Sigmoid colon (tissue), 7 donors: ENCODE data around the gene PLCH1. TPM values are rescaled to one million over a fixed set of nuclear protein-coding genes. Genes with fewer than 3 reads are reported as not detected.

Experiments used
- DNase-seq: peaks from one replicate; pipeline ENCODE4 v3.0.0-alpha.2; 2019
- H3K27ac ChIP-seq, 4 donors: fragments of 200-600 bp; sonication (generic); one replicate each; pipeline ENCODE4 v1.5.1; 2016 to 2019; ENCODE audit warnings: mild to moderate bottlenecking in 1 of 4
- H3K27me3 ChIP-seq, 3 donors: fragments of 200-600 bp; sonication (generic); one replicate each; pipeline ENCODE4 v1.5.1; 2019; ENCODE audit warnings: mild to moderate bottlenecking in 1 of 3
- H3K36me3 ChIP-seq, 4 donors: fragments of 200-600 bp; sonication (generic); one replicate each; pipeline ENCODE4 v1.5.1; 2016 to 2019
- H3K4me1 ChIP-seq, 4 donors: fragments of 200-600 bp; sonication (generic); one replicate each; pipeline ENCODE4 v1.5.1; 2017 to 2019
- H3K4me3 ChIP-seq, 4 donors: fragments of 200-600 bp; sonication (generic); one replicate each; pipeline ENCODE4 v1.5.1; 2017 to 2019; ENCODE audit warnings: mild to moderate bottlenecking in 2 of 4, moderate library complexity in 1 of 4
- H3K9me3 ChIP-seq, 4 donors: fragments of 200-600 bp in 3 of 4; sonication (generic) in 3 of 4; one replicate each; pipeline versions ENCODE4 v1.5.1 to v1.6.1; 2013 to 2019
- EP300 ChIP-seq, 4 donors: sonication (generic); formaldehyde crosslinking; IDR thresholded peaks; one replicate each; pipeline ENCODE4 v1.6.1; 2017; ENCODE audit warnings: antibody characterized with exemption in 4 of 4
- POLR2A ChIP-seq, 2 donors: fragments of 450-650 bp; IDR thresholded peaks; one replicate each; pipeline ENCODE4 v1.6.1; 2016; ENCODE audit warnings: antibody characterized with exemption in 2 of 2, mild to moderate bottlenecking in 2 of 2, moderate library complexity in 2 of 2
- POLR2AphosphoS5 ChIP-seq, 4 donors: sonication (generic); formaldehyde crosslinking; IDR thresholded peaks; one replicate each; pipeline ENCODE4 v1.6.1; 2017; ENCODE audit warnings: antibody characterized with exemption in 4 of 4
- WGBS, 2 donors: extraction: QIAGEN DNeasy Blood & Tissue Kit; methylation state at CpG; one replicate each; pipeline ENCODE4 v1.1.7; 2013; 5-methylcytosine and 5-hydroxymethylcytosine counted together
- intact Hi-C: fragments of 100-400 bp; cut with DNase I; formaldehyde crosslinking; loops from one replicate; pipeline ENCODE4 v1.15.1; 2023
- polyA plus RNA-seq, 3 donors: library from polyadenylated mRNA; stranded (reverse); fragments of 200-250 nt; gene quantifications; one replicate each; pipeline ENCODE4 v1.2.3, GENCODE V29; 2013
- total RNA-seq, 4 donors: library from RNA; depleted of rRNA; stranded (reverse); fragments of >200 nt; gene quantifications; one replicate each; pipeline ENCODE4 v1.1.0, GENCODE V29; 2016
- TF ChIP-seq, protein P1 (sequence below), 4 experiments: fragments of 450-650 bp in 3 of 4; fragments of 200-600 bp in 1 of 4; IDR thresholded peaks; one replicate each; pipeline ENCODE4 v1.5.1; 2016 to 2019; ENCODE audit warnings: antibody characterized with exemption in 4 of 4, mild to moderate bottlenecking in 3 of 4, moderate library complexity in 2 of 4
- donor health status: healthy with polysubstance abuse.
- donor health status: Bipolar disorder and iron deficiency.
- donor health status: healthy.

Gene PLCH1
- total and polyA plus RNA-seq, 7 donors, result 0.36 to 1.9 (median 0.83) TPM

DNA sequence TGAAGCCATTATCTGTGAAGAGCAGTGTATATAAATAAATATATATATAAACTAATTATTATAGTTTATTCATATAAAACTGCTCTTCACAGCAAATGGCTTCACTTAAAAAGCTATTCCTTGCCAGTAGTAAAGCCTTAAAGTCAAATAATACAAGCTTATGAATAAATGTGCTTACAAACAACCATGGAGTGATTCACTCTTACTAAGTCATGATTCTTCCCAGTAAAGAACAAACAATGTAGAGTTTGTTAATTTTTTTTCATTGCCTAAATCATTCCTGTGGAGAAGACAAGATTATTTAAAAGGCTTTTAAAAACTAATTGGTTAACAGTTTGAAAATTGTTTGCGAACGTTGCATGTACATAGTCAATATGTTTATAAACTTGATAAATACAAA, 140.7 kb downstream of the PLCH1 start:
- no peaks in the 10 kb centered on the region for H3K36me3 ChIP-seq
- H3K27ac ChIP-seq, result no peak overlapping the region
- WGBS, 2 donors, result 80 to 89% methylated on average over 2 of the region's 2 CpGs
- H3K27me3 ChIP-seq, result no peaks in the 10 kb centered on the region
- intact Hi-C loops, result no loop called here
- TF ChIP-seq POLR2A (IDR thresholded peaks at IDR 0.05), result no peak
- TF ChIP-seq EP300 (IDR thresholded peaks at IDR 0.05), result no peak
- TF ChIP-seq, protein P1, sequence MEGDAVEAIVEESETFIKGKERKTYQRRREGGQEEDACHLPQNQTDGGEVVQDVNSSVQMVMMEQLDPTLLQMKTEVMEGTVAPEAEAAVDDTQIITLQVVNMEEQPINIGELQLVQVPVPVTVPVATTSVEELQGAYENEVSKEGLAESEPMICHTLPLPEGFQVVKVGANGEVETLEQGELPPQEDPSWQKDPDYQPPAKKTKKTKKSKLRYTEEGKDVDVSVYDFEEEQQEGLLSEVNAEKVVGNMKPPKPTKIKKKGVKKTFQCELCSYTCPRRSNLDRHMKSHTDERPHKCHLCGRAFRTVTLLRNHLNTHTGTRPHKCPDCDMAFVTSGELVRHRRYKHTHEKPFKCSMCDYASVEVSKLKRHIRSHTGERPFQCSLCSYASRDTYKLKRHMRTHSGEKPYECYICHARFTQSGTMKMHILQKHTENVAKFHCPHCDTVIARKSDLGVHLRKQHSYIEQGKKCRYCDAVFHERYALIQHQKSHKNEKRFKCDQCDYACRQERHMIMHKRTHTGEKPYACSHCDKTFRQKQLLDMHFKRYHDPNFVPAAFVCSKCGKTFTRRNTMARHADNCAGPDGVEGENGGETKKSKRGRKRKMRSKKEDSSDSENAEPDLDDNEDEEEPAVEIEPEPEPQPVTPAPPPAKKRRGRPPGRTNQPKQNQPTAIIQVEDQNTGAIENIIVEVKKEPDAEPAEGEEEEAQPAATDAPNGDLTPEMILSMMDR (IDR thresholded peaks at IDR 0.05), result no peak
- no peak for TF ChIP-seq POLR2AphosphoS5 (IDR thresholded peaks at IDR 0.05)
- no peaks in the 10 kb centered on the region for H3K4me1 ChIP-seq
- H3K9me3 ChIP-seq, result peaks cover 0 to 1% (median 0%) of the 10 kb centered on the region in 4 donors
- no peak overlapping the region for H3K4me3 ChIP-seq
- no peak for DNase-seq

DNA sequence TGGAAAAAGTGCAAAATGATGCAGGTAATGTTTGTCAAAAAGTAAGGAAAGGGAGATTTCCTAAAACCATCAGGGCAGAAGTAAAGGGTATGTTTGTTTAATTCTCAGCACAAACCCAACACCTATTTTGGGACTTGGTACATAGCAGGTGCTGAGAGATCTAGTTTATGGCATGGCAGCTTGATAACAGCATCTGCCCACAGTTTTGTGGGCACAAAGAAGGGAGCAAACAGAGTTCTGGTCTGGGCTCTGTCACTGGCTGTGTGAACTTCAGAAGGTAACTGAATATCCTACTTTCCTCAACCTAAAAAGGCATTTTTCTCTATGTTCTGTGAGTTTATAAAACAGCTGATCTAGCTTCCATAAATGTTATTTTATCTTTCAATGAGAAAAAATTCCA, 141.6 kb downstream of the PLCH1 start:
- intact Hi-C loops, result no loop called here
- TF ChIP-seq EP300 (IDR thresholded peaks at IDR 0.05), result no peak
- TF ChIP-seq POLR2AphosphoS5 (IDR thresholded peaks at IDR 0.05), result no peak
- Histone ChIP-seq H3K27me3 (no peaks in the 10 kb centered on the region), H3K9me3 (no peaks in the 10 kb centered on the region), H3K36me3 (no peaks in the 10 kb centered on the region), H3K4me1 (no peaks in the 10 kb centered on the region), H3K4me3 (no peak overlapping the region), H3K27ac (no peak overlapping the region)
- DNase-seq, result no peak

DNA sequence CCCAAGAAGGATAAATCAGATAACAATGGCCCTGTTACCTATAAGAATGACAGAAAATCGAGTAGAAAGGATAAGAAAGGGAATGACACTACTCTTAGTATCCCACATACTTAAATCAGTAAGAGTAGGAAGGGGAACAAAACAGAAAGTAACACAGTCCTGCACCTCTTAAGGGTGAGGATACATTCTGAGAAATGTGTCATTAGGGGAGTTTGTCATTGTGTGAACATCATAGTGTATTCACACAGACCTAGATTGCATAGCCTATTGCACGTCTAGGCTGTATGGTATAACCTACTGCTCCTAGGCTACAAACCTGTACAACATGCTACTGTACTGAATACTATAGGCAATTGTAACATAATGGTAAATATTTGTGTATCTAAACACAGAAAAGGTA, 142.6 kb downstream of the PLCH1 start:
- Histone ChIP-seq H3K4me3 (no peak overlapping the region), H3K27ac (no peak overlapping the region), H3K36me3 (no peaks in the 10 kb centered on the region), H3K9me3 (no peaks in the 10 kb centered on the region), H3K4me1 (no peaks in the 10 kb centered on the region), H3K27me3 (no peaks in the 10 kb centered on the region)
- no peak for DNase-seq
- TF ChIP-seq, protein P1 (IDR thresholded peaks at IDR 0.05), result no peak
- no peak for TF ChIP-seq EP300 (IDR thresholded peaks at IDR 0.05)
- no peak for TF ChIP-seq POLR2A (IDR thresholded peaks at IDR 0.05)
- TF ChIP-seq POLR2AphosphoS5 (IDR thresholded peaks at IDR 0.05), result no peak
- 48 to 81% methylated on average over 2 of the region's 2 CpGs for WGBS, 2 donors
- intact Hi-C loops, result no loop called here

DNA sequence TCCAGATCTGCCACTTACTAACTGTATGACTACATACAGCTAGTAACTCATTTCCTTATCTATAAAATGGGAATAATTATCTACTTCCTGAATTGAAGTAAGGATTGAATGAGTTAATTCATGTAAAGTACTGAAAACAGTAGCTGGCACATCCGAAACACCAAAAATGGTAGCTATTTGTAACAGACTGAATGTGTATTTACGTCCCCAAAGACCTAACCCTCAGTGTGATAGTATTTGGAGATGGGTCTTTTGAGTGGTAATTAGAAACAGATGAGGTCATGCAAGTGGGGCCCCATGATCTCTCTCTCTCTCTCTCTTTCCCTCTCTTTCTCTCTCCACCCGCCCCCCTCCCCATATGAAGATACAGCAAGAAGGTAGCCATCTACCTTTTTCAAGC, 146.2 kb downstream of the PLCH1 start:
- Histone ChIP-seq H3K36me3 (no peaks in the 10 kb centered on the region), H3K27ac (no peak overlapping the region), H3K4me3 (no peak overlapping the region), H3K4me1 (no peaks in the 10 kb centered on the region), H3K27me3 (no peaks in the 10 kb centered on the region), H3K9me3 (no peaks in the 10 kb centered on the region)
- intact Hi-C loops, result no loop called here
- TF ChIP-seq, protein P1 (IDR thresholded peaks at IDR 0.05), result no peak
- TF ChIP-seq POLR2AphosphoS5 (IDR thresholded peaks at IDR 0.05) (no peak), POLR2A (IDR thresholded peaks at IDR 0.05) (no peak), EP300 (IDR thresholded peaks at IDR 0.05) (no peak)
- 85 to 86% methylated on average over 3 of the region's 3 CpGs for WGBS, 2 donors
- DNase-seq, result no peak

DNA sequence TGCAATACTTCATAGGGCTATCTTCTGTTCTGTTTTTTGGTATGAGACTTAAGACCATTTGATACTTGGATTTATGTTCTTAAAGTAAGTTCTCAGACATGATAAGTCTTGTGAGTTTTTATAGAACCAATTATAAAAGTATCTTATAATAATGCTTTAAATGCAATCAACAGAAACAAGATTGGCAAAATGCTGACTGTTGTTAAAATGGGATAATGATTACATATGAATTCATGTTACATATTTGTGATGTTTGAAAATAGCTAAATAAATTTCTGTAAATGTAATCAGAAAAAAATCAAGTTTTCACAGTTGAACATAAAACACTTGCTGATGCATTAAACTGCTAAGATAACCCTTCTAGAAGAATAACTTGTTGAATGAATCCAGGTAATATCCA, 148.3 kb downstream of the PLCH1 start:
- no peak for DNase-seq
- Histone ChIP-seq H3K9me3 (no peaks in the 10 kb centered on the region), H3K27me3 (no peaks in the 10 kb centered on the region), H3K4me3 (no peak overlapping the region), H3K4me1 (no peaks in the 10 kb centered on the region), H3K27ac (no peak overlapping the region), H3K36me3 (no peaks in the 10 kb centered on the region)
- no peak for TF ChIP-seq EP300 (IDR thresholded peaks at IDR 0.05)
- intact Hi-C loops, result no loop called here

DNA sequence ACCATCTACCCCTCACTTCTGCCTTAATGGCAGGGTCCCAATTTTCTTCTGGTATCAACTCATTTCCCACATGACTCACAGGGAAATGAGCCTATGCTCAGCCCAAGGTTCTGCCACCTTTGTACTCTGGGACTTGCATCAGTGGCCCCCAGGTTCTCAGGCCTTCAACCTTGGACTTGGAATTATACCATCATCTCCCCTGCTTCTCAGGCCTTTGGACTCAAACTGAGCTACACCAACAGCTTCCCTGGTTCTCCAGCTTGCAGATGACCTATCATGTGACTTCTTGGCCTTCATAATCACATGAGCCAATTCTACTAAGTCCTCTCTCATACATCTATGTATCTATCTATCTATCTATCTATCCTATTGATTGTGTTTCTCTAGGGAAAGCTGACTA, 149.5 kb downstream of the PLCH1 start:
- no peak overlapping the region for H3K27ac ChIP-seq
- no peaks in the 10 kb centered on the region for H3K4me1 ChIP-seq
- no peaks in the 10 kb centered on the region for H3K9me3 ChIP-seq
- H3K4me3 ChIP-seq, result no peak overlapping the region
- no peaks in the 10 kb centered on the region for H3K27me3 ChIP-seq
- DNase-seq, result no peak
- intact Hi-C loops, result no loop called here
- no peak for TF ChIP-seq POLR2A (IDR thresholded peaks at IDR 0.05)
- TF ChIP-seq, protein P1 (IDR thresholded peaks at IDR 0.05), result no peak
- no peak for TF ChIP-seq EP300 (IDR thresholded peaks at IDR 0.05)
- TF ChIP-seq POLR2AphosphoS5 (IDR thresholded peaks at IDR 0.05), result no peak
- H3K36me3 ChIP-seq, result no peaks in the 10 kb centered on the region
